Glomerular visceral epithelial cell (primary cell): ENCODE results near the gene AXIN1.
"Not testable (repeated sequence)": the region's sequence is repeated elsewhere in the genome, so short reads cannot be mapped to it uniquely, and the experiment has no call there.

Experiments
- DNase-seq: peaks from one replicate; pipeline ENCODE4 v3.0.0-alpha.2; 2016; ENCODE audit errors: extremely low spot score

AXIN1 gene

GRCh38 chr16:354291-354881 is 1.9 kb upstream of the AXIN1 start:
- DNase-seq = no peak

- no peak for DNase-seq
Measured at GRCh38 chr16:353404-354290, 1.1 kb upstream of the AXIN1 start.

GRCh38 chr16:351804-352520 is 561 bp downstream of the AXIN1 start:
- peak; percentile 16 for DNase-seq

- DNase-seq = no peak
Measured at GRCh38 chr16:350203-350602, 2.3 kb downstream of the AXIN1 start.

- DNase-seq = peak; percentile 63
Measured at GRCh38 chr16:349211-349610, 3.3 kb downstream of the AXIN1 start.

- not testable (repeated sequence) for DNase-seq
Measured at GRCh38 chr16:348495-348894, 4.0 kb downstream of the AXIN1 start.

- DNase-seq = no peak
Measured at GRCh38 chr16:347203-347602, 5.3 kb downstream of the AXIN1 start.

- DNase-seq = no peak
Measured at GRCh38 chr16:346587-346986, 5.9 kb downstream of the AXIN1 start.

GRCh38 chr16:345772-346171 is 6.8 kb downstream of the AXIN1 start:
- no peak for DNase-seq

GRCh38 chr16:342455-343213 is 9.9 kb downstream of the AXIN1 start:
- no peak for DNase-seq

- DNase-seq = not testable (repeated sequence)
Measured at GRCh38 chr16:341974-342336, 10.6 kb downstream of the AXIN1 start.

- DNase-seq = not testable (repeated sequence)
Measured at GRCh38 chr16:341095-341973, 11.2 kb downstream of the AXIN1 start.

- DNase-seq = no peak
Measured at GRCh38 chr16:340370-341091, 12.0 kb downstream of the AXIN1 start.

GRCh38 chr16:339680-340079 is 12.8 kb downstream of the AXIN1 start:
- DNase-seq = no peak

- DNase-seq = no peak
Measured at GRCh38 chr16:337975-338575, 14.4 kb downstream of the AXIN1 start.

GRCh38 chr16:337437-337836 is 15.1 kb downstream of the AXIN1 start:
- no peak for DNase-seq

GRCh38 chr16:336269-336668 is 16.3 kb downstream of the AXIN1 start:
- DNase-seq = no peak

GRCh38 chr16:334861-335632 is 17.5 kb downstream of the AXIN1 start:
- not testable (repeated sequence) for DNase-seq
